Parathyroid adenoma (tissue), 2 donors: Measurements from ENCODE around the gene ACACB.

ENCODE experiments used
- H2AFZ ChIP-seq: fragments of 300-600 bp; sonication (generic); one replicate; pipeline ENCODE4 v1.7.0; 2017; ENCODE audit warnings: antibody characterized with exemption, mild to moderate bottlenecking
- H3K27ac ChIP-seq: fragments of 300-600 bp; sonication (generic); one replicate; pipeline ENCODE4 v1.7.0; 2017
- H3K27me3 ChIP-seq: fragments of 300-600 bp; sonication (generic); one replicate; pipeline ENCODE4 v1.7.0; 2017; ENCODE audit warnings: low read length; ENCODE audit not compliant: control insufficient read depth, insufficient read depth
- H3K36me3 ChIP-seq: fragments of 300-600 bp; sonication (generic); one replicate; pipeline ENCODE4 v1.7.0; 2017; ENCODE audit warnings: low read length; ENCODE audit not compliant: control insufficient read depth, insufficient read depth
- H3K4me1 ChIP-seq: fragments of 300-600 bp; sonication (generic); one replicate; pipeline ENCODE4 v1.7.0; 2017; ENCODE audit warnings: control low read depth
- H3K4me2 ChIP-seq: fragments of 300-600 bp; sonication (generic); one replicate; pipeline ENCODE4 v1.7.0; 2017; ENCODE audit warnings: low read length
- H3K4me3 ChIP-seq: fragments of 300-600 bp; sonication (generic); one replicate; pipeline ENCODE4 v1.7.0; 2017; ENCODE audit warnings: low read depth, low read length
- H3K79me2 ChIP-seq: fragments of 300-600 bp; sonication (generic); one replicate; pipeline ENCODE4 v1.7.0; 2017; ENCODE audit warnings: control low read depth
- H3K9ac ChIP-seq: fragments of 300-600 bp; sonication (generic); one replicate; pipeline ENCODE4 v1.7.0; 2017; ENCODE audit warnings: mild to moderate bottlenecking
- H3K9me3 ChIP-seq: fragments of 300-600 bp; sonication (generic); one replicate; pipeline ENCODE4 v1.7.0; 2017; ENCODE audit warnings: low read length; ENCODE audit not compliant: control insufficient read depth
- TF ChIP-seq, protein P1 (sequence below): fragments of 300-600 bp; sonication (generic); IDR thresholded peaks from one replicate; pipeline ENCODE4 v1.7.0; 2017; ENCODE audit warnings: antibody characterized with exemption, mild to moderate bottlenecking
- donor health status: primary hyperparathyroidism.

The ACACB gene

GRCh38 chr12:109277899-109278762 lies 161.7 kb downstream of the ACACB start:
- Histone ChIP-seq H3K4me3 (no peak overlapping the region), H3K79me2 (no peaks in the 10 kb centered on the region), H3K9ac (no peak overlapping the region), H3K27me3 (no peaks in the 10 kb centered on the region), H3K27ac (no peak overlapping the region), H3K9me3 (no peaks in the 10 kb centered on the region), H2AFZ (no peak overlapping the region), H3K4me1 (no peaks in the 10 kb centered on the region), H3K4me2 (no peak overlapping the region), H3K36me3 (no peaks in the 10 kb centered on the region)
- TF ChIP-seq, protein P1, sequence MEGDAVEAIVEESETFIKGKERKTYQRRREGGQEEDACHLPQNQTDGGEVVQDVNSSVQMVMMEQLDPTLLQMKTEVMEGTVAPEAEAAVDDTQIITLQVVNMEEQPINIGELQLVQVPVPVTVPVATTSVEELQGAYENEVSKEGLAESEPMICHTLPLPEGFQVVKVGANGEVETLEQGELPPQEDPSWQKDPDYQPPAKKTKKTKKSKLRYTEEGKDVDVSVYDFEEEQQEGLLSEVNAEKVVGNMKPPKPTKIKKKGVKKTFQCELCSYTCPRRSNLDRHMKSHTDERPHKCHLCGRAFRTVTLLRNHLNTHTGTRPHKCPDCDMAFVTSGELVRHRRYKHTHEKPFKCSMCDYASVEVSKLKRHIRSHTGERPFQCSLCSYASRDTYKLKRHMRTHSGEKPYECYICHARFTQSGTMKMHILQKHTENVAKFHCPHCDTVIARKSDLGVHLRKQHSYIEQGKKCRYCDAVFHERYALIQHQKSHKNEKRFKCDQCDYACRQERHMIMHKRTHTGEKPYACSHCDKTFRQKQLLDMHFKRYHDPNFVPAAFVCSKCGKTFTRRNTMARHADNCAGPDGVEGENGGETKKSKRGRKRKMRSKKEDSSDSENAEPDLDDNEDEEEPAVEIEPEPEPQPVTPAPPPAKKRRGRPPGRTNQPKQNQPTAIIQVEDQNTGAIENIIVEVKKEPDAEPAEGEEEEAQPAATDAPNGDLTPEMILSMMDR = no peak

GRCh38 chr12:109278912-109279311 lies 162.5 kb downstream of the ACACB start:
- Histone ChIP-seq H2AFZ (no peak overlapping the region), H3K4me1 (no peaks in the 10 kb centered on the region), H3K27me3 (no peaks in the 10 kb centered on the region), H3K9me3 (no peaks in the 10 kb centered on the region), H3K79me2 (no peaks in the 10 kb centered on the region), H3K4me2 (no peak overlapping the region), H3K4me3 (no peak overlapping the region), H3K36me3 (no peaks in the 10 kb centered on the region), H3K27ac (no peak overlapping the region), H3K9ac (no peak overlapping the region)
- TF ChIP-seq, protein P1 = no peak

GRCh38 chr12:109279525-109279924 lies 163.1 kb downstream of the ACACB start:
- Histone ChIP-seq H3K9me3 (no peaks in the 10 kb centered on the region), H3K27ac (no peak overlapping the region), H3K79me2 (no peaks in the 10 kb centered on the region), H3K4me2 (no peak overlapping the region), H3K27me3 (no peaks in the 10 kb centered on the region), H3K4me3 (no peak overlapping the region), H3K9ac (no peak overlapping the region), H3K36me3 (no peaks in the 10 kb centered on the region), H2AFZ (no peak overlapping the region), H3K4me1 (no peaks in the 10 kb centered on the region)
- TF ChIP-seq, protein P1 = no peak

GRCh38 chr12:109281452-109281851 lies 165.1 kb downstream of the ACACB start:
- Histone ChIP-seq H2AFZ (no peak overlapping the region), H3K4me3 (no peak overlapping the region), H3K27ac (no peak overlapping the region), H3K9ac (no peak overlapping the region), H3K36me3 (no peaks in the 10 kb centered on the region), H3K79me2 (no peaks in the 10 kb centered on the region), H3K4me1 (no peaks in the 10 kb centered on the region), H3K9me3 (no peaks in the 10 kb centered on the region), H3K27me3 (no peaks in the 10 kb centered on the region), H3K4me2 (no peak overlapping the region)
- TF ChIP-seq, protein P1 = no peak

DNA sequence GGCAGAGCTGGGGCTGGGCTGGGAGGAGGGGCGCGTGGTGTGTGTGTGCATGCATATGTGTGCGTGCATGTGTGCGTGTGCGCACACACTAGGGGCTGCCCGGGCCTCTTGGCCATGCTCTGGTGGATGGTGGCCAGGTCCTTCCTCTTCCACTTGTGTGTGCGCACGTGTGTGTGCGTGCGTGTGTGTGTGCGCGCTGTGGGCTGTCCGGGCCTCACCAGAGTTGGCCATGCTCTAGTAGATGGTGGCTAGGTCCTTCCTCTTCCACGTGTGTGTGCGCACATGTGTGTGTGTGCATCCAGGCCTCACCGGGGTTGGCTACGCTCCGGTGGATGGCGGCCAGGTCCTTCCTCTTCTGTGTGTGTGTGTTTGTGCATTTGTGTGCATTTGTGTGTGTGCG lies 168.0 kb downstream of the ACACB start:
- no peaks in the 10 kb centered on the region for H3K27me3 ChIP-seq
- no peak overlapping the region for H3K4me3 ChIP-seq
- no peak overlapping the region for H3K27ac ChIP-seq
- no peaks in the 10 kb centered on the region for H3K79me2 ChIP-seq
- H3K9ac ChIP-seq = no peak overlapping the region
- no peaks in the 10 kb centered on the region for H3K4me1 ChIP-seq
- no peak overlapping the region for H3K4me2 ChIP-seq
- H3K9me3 ChIP-seq = no peaks in the 10 kb centered on the region
- H3K36me3 ChIP-seq = no peaks in the 10 kb centered on the region
- TF ChIP-seq, protein P1 = no peak
- H2AFZ ChIP-seq = no peak overlapping the region
